Astrocyte (in vitro differentiated cells and primary cell): ENCODE results near the gene PHF11.

Source experiments
- EZH2 ChIP-seq: IDR thresholded peaks from 2 replicates; pipeline ENCODE4 v1.6.1; 2012; ENCODE audit warnings: mild to moderate bottlenecking, low read length, inconsistent platforms; ENCODE audit not compliant: insufficient read depth
- TF ChIP-seq, protein P1 (sequence below): IDR thresholded peaks from 2 replicates; pipeline ENCODE4 v1.5.1; 2011; ENCODE audit warnings: low read depth, mild to moderate bottlenecking, inconsistent platforms, low read length, moderate library complexity; ENCODE audit not compliant: insufficient read depth

DNA sequence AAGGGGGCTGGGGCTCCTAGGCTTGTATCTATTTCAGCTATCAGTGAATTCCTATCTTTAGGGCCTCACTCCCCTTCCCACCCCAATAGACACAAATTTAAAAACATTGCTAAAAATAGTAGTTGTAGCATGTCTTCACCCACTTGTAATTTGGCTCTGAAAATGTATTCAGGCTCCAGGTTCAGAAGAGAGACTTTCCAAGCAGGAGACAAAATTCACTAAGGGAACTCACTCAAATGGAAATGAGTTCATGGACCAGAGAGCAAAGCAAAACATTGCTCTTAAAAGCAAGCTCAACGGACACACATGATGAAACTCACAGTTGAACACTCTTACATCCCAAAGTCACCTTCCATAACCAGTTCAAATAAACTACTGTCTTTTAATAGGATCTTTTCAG lies 36.8 kb downstream of the PHF11 start:
- TF ChIP-seq, protein P1, sequence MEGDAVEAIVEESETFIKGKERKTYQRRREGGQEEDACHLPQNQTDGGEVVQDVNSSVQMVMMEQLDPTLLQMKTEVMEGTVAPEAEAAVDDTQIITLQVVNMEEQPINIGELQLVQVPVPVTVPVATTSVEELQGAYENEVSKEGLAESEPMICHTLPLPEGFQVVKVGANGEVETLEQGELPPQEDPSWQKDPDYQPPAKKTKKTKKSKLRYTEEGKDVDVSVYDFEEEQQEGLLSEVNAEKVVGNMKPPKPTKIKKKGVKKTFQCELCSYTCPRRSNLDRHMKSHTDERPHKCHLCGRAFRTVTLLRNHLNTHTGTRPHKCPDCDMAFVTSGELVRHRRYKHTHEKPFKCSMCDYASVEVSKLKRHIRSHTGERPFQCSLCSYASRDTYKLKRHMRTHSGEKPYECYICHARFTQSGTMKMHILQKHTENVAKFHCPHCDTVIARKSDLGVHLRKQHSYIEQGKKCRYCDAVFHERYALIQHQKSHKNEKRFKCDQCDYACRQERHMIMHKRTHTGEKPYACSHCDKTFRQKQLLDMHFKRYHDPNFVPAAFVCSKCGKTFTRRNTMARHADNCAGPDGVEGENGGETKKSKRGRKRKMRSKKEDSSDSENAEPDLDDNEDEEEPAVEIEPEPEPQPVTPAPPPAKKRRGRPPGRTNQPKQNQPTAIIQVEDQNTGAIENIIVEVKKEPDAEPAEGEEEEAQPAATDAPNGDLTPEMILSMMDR, result no peak
- no peak for TF ChIP-seq EZH2
